GM18867 (cell line): Measurements from ENCODE around the gene HLA-DMB.

Experiments used
- ATAC-seq: cut with Tn5 transposase; IDR thresholded peaks from one replicate; pipeline ENCODE4 v1.9.1; 2021; ENCODE audit warnings: mild to moderate bottlenecking, moderate library complexity; ENCODE audit not compliant: unreplicated experiment

The HLA-DMB gene

DNA sequence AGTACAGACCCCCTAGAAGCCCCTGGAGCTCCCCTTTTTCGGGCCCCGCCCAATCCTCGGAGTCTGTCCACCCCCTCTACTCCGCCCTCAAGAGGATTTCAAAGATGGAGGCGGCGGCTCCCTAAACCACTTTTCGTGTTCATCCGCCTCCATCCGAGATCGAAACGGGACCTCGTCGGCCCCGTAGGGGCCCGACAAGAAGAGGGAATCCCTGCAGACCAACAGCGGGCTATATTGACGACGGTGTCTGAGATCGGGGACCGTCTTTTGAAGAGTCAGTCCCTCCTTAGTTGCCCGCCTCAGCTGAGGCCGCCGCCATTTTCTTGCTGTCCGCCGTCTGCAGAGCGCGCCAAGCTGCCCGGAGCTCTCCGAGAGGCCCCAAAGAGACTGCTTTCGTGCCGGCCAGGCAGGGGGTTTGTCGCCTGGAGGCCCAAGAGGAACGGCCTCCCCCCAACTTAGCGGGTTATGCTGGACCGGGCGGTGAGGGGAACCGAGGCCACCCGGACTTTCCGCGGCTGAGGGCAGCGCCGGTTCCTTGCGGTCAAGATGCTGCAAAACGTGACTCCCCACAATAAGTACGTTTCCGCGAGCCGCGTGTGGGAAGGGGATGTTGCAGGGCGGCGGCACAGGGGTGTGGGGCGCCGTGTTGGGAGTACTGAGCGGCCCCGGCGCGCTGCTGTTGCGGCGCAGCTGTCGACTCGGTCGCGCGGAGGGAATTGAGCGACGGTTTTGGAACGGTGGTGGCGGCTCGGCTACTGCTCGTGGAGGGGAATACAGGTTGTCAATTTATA lies 31.7 kb upstream of the HLA-DMB start:
- ATAC-seq: no peak

DNA sequence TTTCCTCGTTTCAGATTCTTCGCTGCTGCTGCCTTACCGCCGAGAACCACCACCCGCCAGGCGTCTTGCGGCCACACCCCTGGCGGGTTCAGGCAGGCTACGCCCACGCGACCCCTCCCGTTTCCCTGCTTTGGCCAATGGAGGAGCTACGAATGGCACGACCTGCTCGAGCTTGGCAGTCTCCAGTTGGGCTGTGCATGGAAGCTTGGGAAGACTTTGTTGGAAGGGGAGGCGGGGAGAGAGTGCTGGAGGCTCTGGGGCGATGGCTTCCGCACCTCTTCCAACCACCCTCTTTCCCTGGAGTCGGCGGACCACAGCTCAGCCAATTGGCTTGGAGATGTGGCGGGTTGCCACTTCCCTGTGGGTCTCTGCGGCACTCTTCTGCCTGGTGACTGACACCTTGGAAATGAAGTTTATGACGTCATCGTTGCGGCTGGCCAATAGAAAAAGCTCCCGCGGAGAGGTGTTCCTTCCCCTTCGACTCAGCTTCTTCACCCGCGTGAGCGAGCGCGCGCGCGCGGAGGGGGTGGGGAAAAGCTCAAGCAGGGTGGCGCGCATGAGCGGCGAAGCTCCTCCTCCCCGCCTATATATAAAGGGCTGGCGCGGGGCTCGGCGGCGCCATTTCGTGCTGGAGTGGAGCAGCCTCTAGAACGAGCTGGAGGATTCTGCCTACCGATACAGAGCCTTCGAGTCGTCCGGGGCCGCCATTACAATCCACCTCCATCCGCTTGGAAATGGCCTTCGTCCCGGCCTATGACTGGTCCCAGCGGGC lies 30.9 kb upstream of the HLA-DMB start:
- peak; percentile 46 for ATAC-seq

DNA sequence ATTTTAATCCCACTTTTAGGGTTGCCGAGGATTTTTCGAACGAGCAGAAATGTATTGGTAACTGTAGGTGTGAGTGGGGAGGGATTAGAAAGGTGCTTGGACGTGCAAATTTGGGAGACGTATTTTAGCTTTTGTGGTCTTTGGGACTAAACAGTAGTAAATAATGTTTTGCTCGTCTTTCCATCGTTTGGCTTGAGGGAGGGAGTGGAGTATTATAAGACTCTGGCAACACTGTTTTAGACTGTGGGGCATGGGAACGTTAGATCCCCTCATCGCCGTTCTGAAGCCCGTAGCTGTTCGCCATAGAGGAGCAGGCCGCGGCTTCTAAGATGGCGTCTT lies 30.4 kb upstream of the HLA-DMB start:
- ATAC-seq: no peak

DNA sequence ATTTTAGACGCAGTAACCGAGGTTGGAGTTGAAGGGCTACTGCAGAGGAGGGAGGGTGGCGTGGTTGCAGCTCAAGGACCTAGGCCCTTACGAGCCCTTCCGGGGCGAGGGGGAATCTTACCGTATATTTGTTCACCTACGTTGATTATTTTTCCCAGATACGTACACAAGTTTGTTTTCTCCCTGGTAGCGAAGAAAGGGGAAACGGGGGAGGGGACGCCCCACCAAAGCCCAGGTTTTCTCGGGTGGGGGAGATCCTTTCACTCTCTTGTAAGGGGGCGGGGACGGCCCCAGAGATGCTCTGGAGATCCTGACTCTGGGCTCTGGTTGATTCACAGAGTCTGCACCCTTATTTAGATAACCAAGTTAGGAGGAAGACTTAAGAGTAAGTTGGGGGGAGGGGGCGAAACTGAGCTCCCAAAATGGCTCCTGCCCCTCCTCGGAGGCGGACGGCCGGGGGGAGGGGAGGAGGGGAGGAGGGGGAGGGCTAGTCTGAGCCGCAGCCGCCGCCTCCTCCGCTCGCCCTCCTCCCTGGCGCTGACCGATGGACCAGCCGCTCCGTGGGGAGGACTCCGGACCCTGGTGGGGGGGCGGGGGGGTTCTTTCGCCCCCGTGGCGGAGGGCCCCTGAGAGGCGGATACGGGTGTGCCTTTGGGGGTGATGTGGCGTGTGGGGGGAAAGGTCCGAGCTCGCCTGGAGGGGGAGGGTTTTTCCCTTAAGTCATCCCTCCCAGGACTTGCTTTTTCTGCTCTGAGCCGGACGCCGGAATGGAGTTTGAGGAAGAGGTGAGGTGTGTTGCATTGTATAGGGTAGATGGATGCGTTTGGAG lies 29.8 kb upstream of the HLA-DMB start:
- ATAC-seq: no peak

DNA sequence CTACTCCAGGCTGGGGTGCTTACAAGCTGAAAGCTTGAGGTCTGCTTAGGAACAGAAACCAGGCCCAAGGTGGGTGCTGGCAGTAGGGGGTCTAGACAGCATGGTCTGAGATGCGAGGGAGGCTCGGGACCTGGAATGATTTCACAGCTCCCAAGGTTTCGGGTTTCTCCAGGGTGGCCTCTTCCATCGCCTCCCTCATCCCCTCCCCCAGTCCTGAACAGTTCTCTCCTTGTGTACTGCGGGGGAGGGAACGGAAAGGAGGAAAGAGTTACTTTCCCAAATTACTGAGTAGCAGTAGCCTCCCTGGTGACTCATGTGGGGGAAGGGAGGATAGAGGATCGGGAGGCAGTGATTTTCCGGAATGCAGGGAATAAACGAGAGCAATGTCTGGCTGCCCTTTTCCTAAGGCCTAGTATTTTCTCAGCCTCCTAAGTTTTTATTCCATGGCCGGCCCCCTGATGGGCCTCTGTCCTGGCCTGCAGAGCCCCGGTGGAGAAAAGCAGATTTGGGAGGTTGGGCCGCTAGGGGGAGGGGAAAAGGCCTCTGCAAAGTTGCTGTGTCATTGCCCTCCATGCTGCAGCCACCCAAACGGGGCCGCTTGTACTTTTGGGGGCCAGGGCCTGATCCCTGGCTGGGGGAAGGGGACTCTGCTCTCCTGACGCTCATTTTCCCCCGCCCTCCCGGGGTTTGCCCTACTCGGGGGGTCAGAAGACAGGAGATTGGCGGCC lies 29.0 kb upstream of the HLA-DMB start:
- no peak for ATAC-seq

DNA sequence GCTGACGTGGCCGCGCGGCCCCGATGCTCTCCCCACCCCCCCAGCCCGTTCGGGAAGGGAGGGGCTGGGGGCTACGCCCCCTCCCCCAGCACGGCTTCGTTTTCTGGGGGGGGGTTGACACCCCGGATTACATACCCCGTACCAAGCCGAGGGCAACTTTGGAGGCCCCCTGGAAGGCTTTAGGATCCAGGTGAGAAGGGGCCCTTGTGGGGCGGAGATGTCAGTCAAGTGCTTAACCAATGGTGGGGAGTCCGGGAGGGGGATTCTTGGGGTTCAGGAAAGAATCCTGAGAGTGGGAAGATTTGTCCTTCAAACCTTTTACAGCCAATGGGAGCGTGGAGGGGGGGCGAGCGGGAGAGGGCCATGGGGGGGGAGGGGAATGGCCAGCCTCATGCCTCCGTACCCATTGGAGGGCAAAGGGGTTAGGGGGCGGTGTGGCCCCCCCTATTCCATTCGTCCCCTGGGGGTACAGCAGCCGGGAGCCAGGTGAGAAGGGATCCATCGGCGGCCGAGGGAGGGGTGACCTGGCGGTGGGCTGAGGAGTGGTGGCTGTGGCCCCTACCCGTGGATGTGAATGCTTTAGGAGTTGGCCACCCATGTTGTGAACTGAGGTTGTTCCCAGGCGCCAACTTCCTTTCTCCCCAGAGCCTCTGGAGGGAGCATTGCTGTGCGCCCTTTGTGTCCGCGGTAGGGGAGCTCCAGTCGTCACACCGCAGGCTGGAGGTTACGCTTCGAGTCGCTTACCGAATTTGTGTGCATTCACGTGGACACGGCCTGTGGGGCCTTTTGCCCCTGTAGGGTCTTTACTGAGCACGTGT lies 28.2 kb upstream of the HLA-DMB start:
- ATAC-seq: no peak

DNA sequence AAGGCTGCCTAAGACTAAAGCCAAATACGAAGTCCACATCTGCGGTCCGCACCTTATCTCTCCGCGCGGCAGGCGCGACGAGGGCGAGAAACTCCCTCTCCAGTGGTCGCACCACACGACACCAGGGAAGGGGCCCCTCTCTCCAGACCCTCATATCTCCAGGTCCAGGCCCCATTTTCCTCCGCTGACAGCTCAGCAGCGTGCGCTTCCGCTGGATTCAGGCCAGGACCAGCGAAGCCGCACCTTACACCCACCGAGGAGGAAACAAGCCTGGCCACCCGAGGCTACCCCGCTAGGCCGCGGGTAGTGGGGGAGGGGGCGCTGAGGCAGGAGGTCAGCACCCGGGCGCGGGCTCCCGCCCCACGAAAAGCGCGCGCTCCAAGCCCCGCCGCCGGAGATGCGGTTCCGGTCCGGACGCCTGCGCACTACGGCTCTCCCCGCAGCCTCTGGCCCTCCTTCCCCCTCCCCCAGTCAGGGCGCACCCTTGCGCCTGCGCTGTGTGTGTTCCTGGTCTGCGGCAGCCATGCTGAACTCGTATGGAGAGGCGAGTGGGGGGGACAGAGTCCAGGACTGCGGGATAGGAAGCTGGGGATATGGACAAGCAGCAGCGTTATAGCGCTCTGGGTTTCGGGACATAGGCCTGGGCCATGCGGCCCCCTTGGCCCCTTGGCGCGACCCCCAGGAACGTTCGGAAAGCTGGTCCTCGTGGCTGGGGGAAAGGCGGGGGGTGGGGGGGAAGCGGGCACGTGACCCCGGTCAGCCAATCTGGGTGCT lies 27.5 kb upstream of the HLA-DMB start, which contains the start of gene BRD2:
Gene BRD2 (plus strand): TSS at position 502 of the 774 bp plus-strand sequence. CDS start 4,305 bp downstream, outside the sequence.
- peak; percentile 32 for ATAC-seq

DNA sequence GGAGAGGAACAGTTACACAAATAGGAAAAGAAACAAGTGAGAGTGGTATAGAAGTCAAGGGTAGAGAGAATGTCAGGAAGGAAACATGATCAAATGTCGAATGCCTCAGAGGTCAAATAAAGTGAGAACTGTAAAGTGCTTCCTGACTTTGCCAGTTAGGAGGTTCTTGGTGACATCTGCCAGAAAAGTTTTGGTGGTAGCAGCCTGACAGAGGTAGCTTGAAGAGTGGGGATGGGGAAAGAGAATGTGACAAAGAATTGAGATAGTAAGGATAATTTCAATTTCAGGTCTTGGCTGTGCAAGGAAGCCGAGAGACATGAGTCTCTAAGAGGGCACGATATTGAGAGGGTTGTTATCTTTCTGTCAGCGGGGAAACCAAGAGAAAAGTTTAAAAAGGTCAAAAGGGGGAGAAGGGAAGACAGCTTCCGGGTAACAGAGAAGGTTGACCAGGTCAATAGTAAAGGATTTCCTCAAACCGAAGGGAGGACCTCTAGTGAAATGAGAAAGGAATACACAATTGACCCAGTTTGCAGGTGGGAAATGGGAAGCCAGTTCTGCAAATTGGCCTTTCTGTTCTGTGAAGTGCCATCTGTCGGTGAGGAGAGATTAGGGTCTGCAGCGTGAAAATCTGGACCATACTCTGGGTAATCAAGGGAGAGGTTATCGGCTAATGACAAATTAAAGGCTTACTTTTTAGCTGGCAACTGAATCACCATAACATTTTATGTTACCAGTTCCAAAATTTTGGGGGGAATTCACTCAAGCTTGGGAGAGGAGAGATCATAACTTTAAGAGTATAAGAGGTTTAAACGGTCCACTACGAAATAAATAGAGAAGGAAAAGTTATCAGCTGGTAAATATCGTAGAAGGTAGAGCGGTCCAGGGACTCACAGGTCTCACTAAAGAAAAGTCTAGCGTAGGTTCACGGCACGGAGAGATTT lies 26.6 kb upstream of the HLA-DMB start:
- ATAC-seq: no peak

DNA sequence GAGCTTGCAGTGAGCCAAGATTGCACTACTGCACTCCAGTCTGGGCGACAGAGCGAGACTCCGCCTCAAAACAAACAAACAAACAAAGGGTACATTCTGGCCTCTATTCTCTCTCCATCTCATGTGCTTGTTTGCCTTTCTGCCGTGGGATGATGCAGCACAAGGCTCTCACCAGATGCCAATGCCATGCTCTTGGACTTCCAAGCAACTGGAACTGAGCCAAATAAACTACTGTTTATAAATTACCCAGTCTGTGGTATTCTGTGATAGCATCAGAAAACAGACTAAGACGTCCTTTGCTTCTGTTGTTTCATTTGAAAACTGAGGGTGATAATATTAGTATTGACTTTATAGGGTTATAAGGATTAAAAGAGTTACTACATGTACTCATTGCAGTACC lies 23.9 kb upstream of the HLA-DMB start:
- ATAC-seq: no peak

DNA sequence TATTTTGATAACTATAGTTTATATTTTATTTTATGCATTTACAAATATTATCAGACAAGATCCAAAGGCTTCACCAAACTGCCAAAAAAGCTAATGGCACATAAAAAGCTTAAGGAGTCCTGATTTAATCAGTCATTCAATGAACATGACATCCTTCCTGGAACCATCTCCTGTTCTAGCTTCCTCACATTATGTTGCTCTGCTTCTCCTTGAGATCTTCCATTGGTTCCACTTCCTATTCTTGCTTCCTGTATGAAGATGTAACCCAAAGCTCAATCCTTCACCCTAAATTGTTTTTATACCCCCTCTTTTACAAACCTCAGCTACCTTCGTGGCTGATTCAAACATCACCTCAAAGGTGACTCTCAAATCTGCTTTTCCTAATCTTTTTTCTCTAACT lies 23.0 kb upstream of the HLA-DMB start:
- no peak for ATAC-seq

DNA sequence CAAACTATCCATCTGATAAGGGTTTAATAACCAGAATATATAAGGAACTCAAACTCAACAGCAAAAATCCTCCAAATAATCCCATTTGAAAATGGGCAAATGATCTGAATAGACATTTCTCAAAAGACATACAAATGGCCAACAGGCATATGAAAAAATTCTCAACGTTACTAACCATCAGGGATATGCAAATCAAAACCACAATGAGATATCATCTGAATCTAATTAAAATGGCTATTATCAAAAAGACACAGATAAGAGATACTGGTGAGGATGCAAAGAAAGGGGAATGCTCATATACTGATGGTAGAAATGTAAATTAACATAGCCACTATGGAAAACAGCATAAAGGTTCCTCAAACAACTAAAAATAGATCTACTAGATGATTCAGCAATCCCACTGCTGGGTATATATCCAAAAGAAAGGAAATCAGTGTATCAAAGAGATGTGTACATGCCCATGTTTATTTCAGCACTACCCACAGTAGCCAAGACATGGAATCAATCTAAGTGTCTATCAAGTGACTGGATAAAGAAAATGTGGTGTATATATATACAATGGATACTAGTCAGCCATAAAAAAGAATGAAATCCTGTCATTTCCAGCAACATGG lies 21.5 kb upstream of the HLA-DMB start:
- ATAC-seq: no peak

DNA sequence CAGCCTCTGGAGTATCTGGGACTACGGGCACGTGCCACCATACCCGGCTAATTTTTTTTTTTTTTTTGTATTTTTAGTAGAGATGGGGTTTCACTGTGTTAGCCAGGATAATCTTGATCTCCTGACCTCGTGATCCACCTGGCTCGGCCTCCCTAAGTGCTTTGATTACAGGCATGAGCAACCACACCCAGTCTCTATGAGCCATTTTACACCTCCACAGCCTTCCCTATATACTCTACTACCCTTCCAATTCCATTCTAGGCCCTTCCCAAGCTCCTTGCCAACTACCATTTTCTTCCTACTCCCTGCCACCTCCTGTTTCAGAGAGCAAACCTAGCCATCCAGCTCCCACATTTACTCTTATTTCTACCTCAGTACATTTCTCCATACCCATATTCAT lies 19.7 kb upstream of the HLA-DMB start:
- no peak for ATAC-seq

DNA sequence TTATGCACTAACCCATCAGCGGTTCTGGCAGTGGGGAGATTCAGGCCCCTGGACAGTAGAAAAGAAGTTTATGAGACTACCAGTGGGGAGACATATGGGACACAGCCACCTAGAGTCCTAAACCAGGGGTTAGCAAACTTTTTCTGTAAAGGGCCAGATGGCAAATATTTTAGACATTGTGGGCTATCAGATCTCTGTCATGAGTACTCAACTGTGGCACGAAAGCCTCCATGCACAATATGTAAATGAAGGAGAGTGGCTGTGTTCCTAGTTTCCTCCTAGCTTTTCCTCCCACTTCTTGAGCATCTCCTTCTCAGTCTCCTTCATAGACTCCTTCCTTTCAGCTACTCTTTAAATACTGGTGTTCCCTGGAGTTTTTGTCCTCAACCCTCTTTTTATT lies 15.3 kb upstream of the HLA-DMB start:
- ATAC-seq: no peak

DNA sequence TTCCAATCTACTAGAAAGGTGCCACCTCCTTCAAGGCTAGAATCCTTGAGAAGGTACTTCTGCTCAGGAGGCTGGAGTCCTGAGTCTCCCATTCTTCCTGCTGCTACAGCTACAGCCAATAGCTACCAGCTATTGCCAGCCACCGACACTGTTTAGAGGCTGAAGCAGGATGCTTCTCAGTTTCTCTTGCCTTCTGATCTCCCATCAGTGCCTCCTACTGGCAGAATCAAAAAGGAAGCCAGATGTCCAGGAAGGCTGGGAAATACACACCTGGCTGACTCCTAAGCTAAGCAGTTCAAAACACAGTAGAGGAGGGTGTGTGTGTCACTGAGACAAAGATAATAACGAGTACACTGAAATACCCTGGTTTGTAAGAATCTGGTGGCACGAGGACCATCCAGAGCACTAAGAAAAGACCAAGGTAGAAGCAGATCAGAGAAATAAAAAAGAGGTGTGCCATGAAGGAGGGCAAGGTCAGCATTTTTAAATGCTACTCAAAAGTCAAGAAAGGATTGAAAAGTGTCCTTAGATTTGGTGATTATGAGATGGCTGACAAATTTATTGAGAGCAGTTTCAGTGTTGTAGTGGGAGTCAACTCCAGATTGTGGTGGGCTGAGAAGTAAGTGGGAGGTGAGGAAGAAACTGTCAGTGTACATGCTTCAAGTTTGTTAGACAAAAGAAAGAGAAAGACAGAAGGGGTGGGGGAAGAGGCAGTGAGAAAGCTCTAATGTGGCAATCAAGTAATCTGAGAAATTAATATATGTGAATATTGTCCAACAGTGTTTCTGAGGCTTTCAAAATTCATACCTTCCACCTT lies 14.4 kb upstream of the HLA-DMB start:
- ATAC-seq: no peak

DNA sequence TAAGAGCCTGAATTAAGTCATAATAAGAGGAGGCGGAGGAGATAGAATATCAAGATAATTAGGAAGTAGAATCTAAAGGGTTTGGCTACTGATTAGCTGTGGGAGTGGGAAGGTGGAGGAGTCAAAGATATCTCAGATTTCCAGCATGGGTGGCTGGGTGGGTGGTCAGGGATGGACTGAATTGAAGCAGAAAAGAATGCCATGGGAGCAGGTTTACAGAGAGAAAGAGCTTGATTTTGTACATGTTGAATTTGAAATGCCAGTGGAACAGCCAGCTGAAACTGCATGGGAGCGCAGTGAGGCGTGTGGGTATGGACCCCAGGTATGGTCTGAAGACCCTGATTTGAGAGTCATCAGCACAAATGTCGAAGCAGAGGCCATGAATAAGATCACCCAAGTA lies 13.4 kb upstream of the HLA-DMB start:
- ATAC-seq: no peak

DNA sequence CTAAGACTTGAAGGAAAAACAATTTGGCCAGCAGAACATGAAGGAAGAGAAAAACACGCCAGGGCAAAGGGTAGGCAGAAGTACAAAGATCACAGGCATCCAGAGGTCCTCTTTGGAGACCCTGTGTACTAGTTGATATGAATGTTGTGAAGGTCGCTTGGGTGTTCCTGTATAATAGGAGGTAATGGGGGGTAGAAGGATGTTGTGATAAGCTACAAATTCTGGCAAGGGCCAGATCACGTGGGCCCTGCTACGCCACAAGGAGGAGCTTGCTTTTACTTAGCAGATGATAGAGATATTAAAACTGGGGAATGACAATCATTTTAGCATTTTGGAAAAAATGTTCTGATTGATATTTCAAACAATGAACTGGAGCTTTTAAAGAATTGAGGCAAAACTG lies 12.9 kb upstream of the HLA-DMB start:
- ATAC-seq: no peak
